HEK293 (cell line): Measurements from ENCODE around the gene SETD1A.
A peak's percentile ranks its signal among the peaks of the same experiment; 100 is the strongest.

Experiments
- ELK4 ChIP-seq: IDR thresholded peaks from 2 replicates; pipeline ENCODE4 v1.6.1; 2011; ENCODE audit warnings: mild to moderate bottlenecking, low read depth, low read length, borderline replicate concordance
- KLF7 ChIP-seq: fragments of 450-650 bp; formaldehyde crosslinking; IDR thresholded peaks from 2 replicates; pipeline ENCODE4 v1.5.1; 2016; ENCODE audit warnings: missing biosample characterization, missing genetic modification characterization, borderline replicate concordance
- MYNN ChIP-seq: fragments of 450-650 bp; formaldehyde crosslinking; IDR thresholded peaks from 2 replicates; pipeline ENCODE4 v1.5.1; 2016; ENCODE audit warnings: missing biosample characterization, missing genetic modification characterization, borderline replicate concordance
- PRDM1 ChIP-seq: fragments of 450-650 bp; formaldehyde crosslinking; IDR thresholded peaks from 2 replicates; pipeline ENCODE4; 2016; ENCODE audit warnings: missing biosample characterization, missing genetic modification characterization
- SALL2 ChIP-seq: fragments of 450-650 bp; formaldehyde crosslinking; IDR thresholded peaks from 2 replicates; pipeline ENCODE4 v1.5.0; 2017; ENCODE audit warnings: missing biosample characterization, mild to moderate bottlenecking, missing genetic modification characterization, borderline replicate concordance
- SP7 ChIP-seq: fragments of 450-650 bp; formaldehyde crosslinking; IDR thresholded peaks from 2 replicates; pipeline ENCODE4 v1.5.1; 2016; ENCODE audit warnings: missing biosample characterization, missing genetic modification characterization
- ZBTB1 ChIP-seq: fragments of 450-650 bp; formaldehyde crosslinking; IDR thresholded peaks from 2 replicates; pipeline ENCODE4 v1.5.1; 2016; ENCODE audit warnings: missing biosample characterization, missing genetic modification characterization
- ZBTB48 ChIP-seq: fragments of 450-650 bp; formaldehyde crosslinking; IDR thresholded peaks from 2 replicates; pipeline ENCODE4 v1.5.1; 2016; ENCODE audit warnings: missing biosample characterization, missing genetic modification characterization
- ZNF132 ChIP-seq: fragments of 450-650 bp; formaldehyde crosslinking; IDR thresholded peaks from 2 replicates; pipeline ENCODE4 v1.5.1; 2017; ENCODE audit warnings: missing biosample characterization, missing genetic modification characterization, borderline replicate concordance
- ZNF16 ChIP-seq: fragments of 450-650 bp; formaldehyde crosslinking; IDR thresholded peaks from 2 replicates; pipeline ENCODE4 v1.5.1; 2016; ENCODE audit warnings: low read depth, missing biosample characterization, missing genetic modification characterization
- ZNF18 ChIP-seq: fragments of 450-650 bp; formaldehyde crosslinking; IDR thresholded peaks from 2 replicates; pipeline ENCODE4 v1.5.1; 2016; ENCODE audit warnings: missing biosample characterization, missing genetic modification characterization
- ZNF26 ChIP-seq: fragments of 450-650 bp; formaldehyde crosslinking; IDR thresholded peaks from 2 replicates; pipeline ENCODE4 v1.5.1; 2016; ENCODE audit warnings: missing biosample characterization, missing genetic modification characterization
- ZNF292 ChIP-seq: fragments of 450-650 bp; formaldehyde crosslinking; IDR thresholded peaks from 2 replicates; pipeline ENCODE4 v1.5.1; 2016; ENCODE audit warnings: low read depth, missing biosample characterization, missing genetic modification characterization, borderline replicate concordance
- ZNF302 ChIP-seq: fragments of 450-650 bp; formaldehyde crosslinking; IDR thresholded peaks from 2 replicates; pipeline ENCODE4 v1.5.1; 2016; ENCODE audit warnings: missing biosample characterization, missing genetic modification characterization, low read depth
- ZNF335 ChIP-seq: fragments of 450-650 bp; formaldehyde crosslinking; conservative IDR thresholded peaks from 2 replicates; pipeline ENCODE4 v1.5.1; 2016; ENCODE audit warnings: missing biosample characterization, missing genetic modification characterization
- ZNF362 ChIP-seq: fragments of 450-650 bp; formaldehyde crosslinking; IDR thresholded peaks from 2 replicates; pipeline ENCODE4 v1.5.1; 2016; ENCODE audit warnings: missing biosample characterization, missing genetic modification characterization
- ZNF513 ChIP-seq: fragments of 450-650 bp; IDR thresholded peaks from 2 replicates; pipeline ENCODE4 v1.5.1; 2018; ENCODE audit warnings: missing biosample characterization, missing genetic modification characterization
- ZNF518A ChIP-seq: fragments of 450-650 bp; formaldehyde crosslinking; conservative IDR thresholded peaks from 2 replicates; pipeline ENCODE4 v1.5.1; 2016; ENCODE audit warnings: low read depth, missing biosample characterization, missing genetic modification characterization
- ZNF571 ChIP-seq: fragments of 450-650 bp; formaldehyde crosslinking; IDR thresholded peaks from 2 replicates; pipeline ENCODE4 v1.5.0; 2017; ENCODE audit warnings: missing biosample characterization, missing genetic modification characterization
- ZNF707 ChIP-seq: fragments of 450-650 bp; formaldehyde crosslinking; IDR thresholded peaks from 2 replicates; pipeline ENCODE4 v1.5.1; 2016; ENCODE audit warnings: missing biosample characterization, missing genetic modification characterization
- ZNF76 ChIP-seq: fragments of 450-650 bp; formaldehyde crosslinking; IDR thresholded peaks from 2 replicates; pipeline ENCODE4; 2016; ENCODE audit warnings: low read depth, missing biosample characterization, missing genetic modification characterization, borderline replicate concordance
- ZNF785 ChIP-seq: fragments of 450-650 bp; formaldehyde crosslinking; IDR thresholded peaks from 2 replicates; pipeline ENCODE4 v1.5.1; 2016; ENCODE audit warnings: missing biosample characterization, missing genetic modification characterization
- ZNF830 ChIP-seq: fragments of 450-650 bp; IDR thresholded peaks from 2 replicates; pipeline ENCODE4 v1.5.0; 2018; ENCODE audit warnings: missing biosample characterization, missing genetic modification characterization, low read depth, mild to moderate bottlenecking, moderate library complexity
- ZSCAN16 ChIP-seq: fragments of 450-650 bp; formaldehyde crosslinking; IDR thresholded peaks from 2 replicates; pipeline ENCODE4 v1.5.1; 2016; ENCODE audit warnings: missing biosample characterization, missing genetic modification characterization
- ZSCAN5A ChIP-seq: fragments of 450-650 bp; formaldehyde crosslinking; IDR thresholded peaks from 2 replicates; pipeline ENCODE4 v1.5.1; 2016; ENCODE audit warnings: missing biosample characterization, missing genetic modification characterization

SETD1A gene

GRCh38 chr16:30949650-30950515 lies 7.7 kb upstream of the SETD1A start (continued):
- TF ChIP-seq ZNF26 (tag by site-specific recombination) (no peak), ZNF302 (tag by site-specific recombination) (no peak), KLF7 (tag by site-specific recombination) (no peak), PRDM1 (tag by site-specific recombination) (0 out of 2 replicates have a peak, but pooled peaks have one; percentile 32), ZSCAN5A (tag by site-specific recombination) (no peak), SP7 (tag by site-specific recombination) (peak; percentile 80), ZNF335 (tag by site-specific recombination) (no peak), ZBTB48 (tag by site-specific recombination) (no peak), ZNF132 (tag by site-specific recombination) (no peak), ZNF362 (no peak), MYNN (tag by site-specific recombination) (no peak), ZNF513 (no peak), ZNF76 (no peak), ZNF707 (tag by site-specific recombination) (no peak), ZNF571 (no peak), SALL2 (no peak), ZNF16 (tag by site-specific recombination) (no peak), ZNF292 (tag by site-specific recombination) (no peak), ZNF785 (tag by site-specific recombination) (no peak), ZBTB1 (tag by site-specific recombination) (no peak), ZNF830 (tag by site-specific recombination) (no peak), ZNF518A (tag by site-specific recombination) (no peak), ELK4 (no peak), ZSCAN16 (tag by site-specific recombination) (no peak), ZNF18 (no peak)
